Activated T-cell treated with anti-CD3 and anti-CD28 coated beads, Interleukin-2, amount 50 U/mL, for 48 hours (primary cell): ENCODE measurements around the gene DTWD2.
"Not testable (repeated sequence)": the region's sequence is repeated elsewhere in the genome, so short reads cannot be mapped to it uniquely, and the experiment has no call there.

ENCODE experiments used
- DNase-seq, 2 experiments: peaks; one replicate each; pipeline ENCODE4 v3.0.0-alpha.2; 2020

The DTWD2 gene

GRCh38 chr5:118987988-118988865 lies at the start of gene DTWD2:
Gene DTWD2, minus strand, starts transcription at chr5:118988547. Its CDS starts 36 bp downstream, at chr5:118988511.
- DNase-seq, result peak; percentile 97

- no peak for DNase-seq
These were observed 49.3 kb upstream of the DTWD2 start for GRCh38 chr5:119037496-119038215.

- no peak for DNase-seq
These were observed 47.9 kb upstream of the DTWD2 start for GRCh38 chr5:119036101-119036762.

GRCh38 chr5:119033135-119033534 lies 44.8 kb upstream of the DTWD2 start:
- DNase-seq, result no peak

GRCh38 chr5:119032656-119033055 lies 44.3 kb upstream of the DTWD2 start:
- DNase-seq, result no peak

GRCh38 chr5:119031905-119032304 lies 43.6 kb upstream of the DTWD2 start:
- DNase-seq, result peak; percentile 25 to 45

GRCh38 chr5:119031011-119031886 lies 42.9 kb upstream of the DTWD2 start:
- DNase-seq, result no peak

DNA sequence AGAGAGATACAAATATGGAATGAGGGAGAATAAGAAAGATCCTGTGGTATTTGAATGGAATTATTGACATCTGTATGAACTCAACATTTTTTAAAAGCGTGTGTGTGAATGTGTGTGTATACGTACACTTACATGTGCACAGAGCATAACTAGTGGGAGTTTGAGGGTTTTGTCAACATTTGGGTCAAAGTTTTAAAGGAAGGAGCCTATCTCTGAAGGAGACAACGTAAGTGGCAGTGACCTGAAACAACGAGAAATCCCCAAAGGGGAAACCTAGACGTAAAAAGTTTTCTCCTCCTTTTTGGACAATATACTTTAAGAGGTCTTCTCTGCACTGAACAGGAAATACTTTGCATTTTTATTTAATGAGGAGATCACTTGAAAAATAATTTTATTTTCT lies 40.2 kb upstream of the DTWD2 start:
- no peak for DNase-seq

- DNase-seq, result no peak
These were observed 34.4 kb upstream of the DTWD2 start for GRCh38 chr5:119022773-119023172.

GRCh38 chr5:119022017-119022745 lies 33.8 kb upstream of the DTWD2 start:
- no peak for DNase-seq

DNA sequence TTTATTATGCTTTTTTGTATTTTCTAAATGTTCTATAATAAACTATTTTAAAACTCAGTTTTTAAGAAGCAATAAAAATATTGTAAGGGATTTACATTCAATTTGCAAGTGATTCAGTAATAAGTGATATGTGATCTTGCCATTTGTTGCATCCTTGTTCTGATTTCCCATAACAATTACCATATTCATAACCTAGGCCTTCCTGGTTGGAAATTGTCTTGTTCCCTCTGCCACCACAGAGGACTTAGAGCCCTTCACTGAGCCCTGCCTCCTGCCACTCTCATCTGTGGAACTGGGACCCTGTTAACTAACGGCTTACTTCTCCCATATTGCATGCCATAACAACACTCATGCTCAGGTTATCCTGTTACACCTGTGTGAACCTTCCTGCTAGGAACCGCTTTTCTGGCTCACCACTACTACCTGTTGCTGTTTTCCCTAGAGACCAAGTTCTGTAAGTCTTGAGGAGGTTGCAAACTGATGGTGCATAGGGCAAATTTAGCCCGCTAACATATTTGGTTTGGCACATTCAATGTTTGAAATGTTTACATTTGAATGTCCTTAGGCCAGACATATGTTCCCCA lies 32.9 kb upstream of the DTWD2 start:
- DNase-seq, result no peak

- no peak for DNase-seq
These were observed 31.6 kb upstream of the DTWD2 start for GRCh38 chr5:119019949-119020348.

DNA sequence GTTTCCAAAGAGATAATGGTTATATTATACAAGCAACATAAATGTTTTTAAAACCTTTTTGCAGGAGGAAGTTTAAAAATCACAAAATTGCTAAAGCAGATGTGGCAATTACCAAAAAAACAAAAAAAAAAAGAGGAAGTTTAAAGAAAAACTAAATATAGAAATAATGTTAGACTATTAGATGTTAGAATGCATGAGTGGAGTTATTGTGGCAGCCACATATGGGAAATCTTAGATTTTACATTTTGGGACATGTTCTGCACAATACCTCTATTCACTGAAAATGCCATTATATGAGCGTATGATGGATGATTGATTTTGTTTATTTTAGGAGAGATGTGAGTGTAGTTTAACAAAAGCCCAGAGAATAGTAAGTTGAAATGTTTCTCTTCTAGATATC lies 31.2 kb upstream of the DTWD2 start:
- no peak for DNase-seq

GRCh38 chr5:119017994-119018393 lies 29.6 kb upstream of the DTWD2 start:
- no peak for DNase-seq

GRCh38 chr5:119016125-119016774 lies 27.9 kb upstream of the DTWD2 start:
- no peak for DNase-seq

GRCh38 chr5:119011186-119011585 lies 22.8 kb upstream of the DTWD2 start:
- no peak for DNase-seq

GRCh38 chr5:119010206-119010605 lies 21.9 kb upstream of the DTWD2 start:
- no peak for DNase-seq

- no peak for DNase-seq
These were observed 20.8 kb upstream of the DTWD2 start for GRCh38 chr5:119009131-119009530.

- DNase-seq, result no peak
These were observed 11.3 kb upstream of the DTWD2 start for GRCh38 chr5:118999696-119000095.

- not testable (repeated sequence) for DNase-seq
These were observed 10.5 kb upstream of the DTWD2 start for GRCh38 chr5:118998861-118999260.

GRCh38 chr5:118996098-118996497 lies 7.8 kb upstream of the DTWD2 start:
- DNase-seq, result no peak
